Medulla oblongata (tissue), 1 donor: ENCODE measurements around the gene CDR2.

Experiments
- DNase-seq: peaks from one replicate; pipeline ENCODE4 v3.0.0-alpha.2; 2015; ENCODE audit errors: extremely low spot score

Gene CDR2

DNA sequence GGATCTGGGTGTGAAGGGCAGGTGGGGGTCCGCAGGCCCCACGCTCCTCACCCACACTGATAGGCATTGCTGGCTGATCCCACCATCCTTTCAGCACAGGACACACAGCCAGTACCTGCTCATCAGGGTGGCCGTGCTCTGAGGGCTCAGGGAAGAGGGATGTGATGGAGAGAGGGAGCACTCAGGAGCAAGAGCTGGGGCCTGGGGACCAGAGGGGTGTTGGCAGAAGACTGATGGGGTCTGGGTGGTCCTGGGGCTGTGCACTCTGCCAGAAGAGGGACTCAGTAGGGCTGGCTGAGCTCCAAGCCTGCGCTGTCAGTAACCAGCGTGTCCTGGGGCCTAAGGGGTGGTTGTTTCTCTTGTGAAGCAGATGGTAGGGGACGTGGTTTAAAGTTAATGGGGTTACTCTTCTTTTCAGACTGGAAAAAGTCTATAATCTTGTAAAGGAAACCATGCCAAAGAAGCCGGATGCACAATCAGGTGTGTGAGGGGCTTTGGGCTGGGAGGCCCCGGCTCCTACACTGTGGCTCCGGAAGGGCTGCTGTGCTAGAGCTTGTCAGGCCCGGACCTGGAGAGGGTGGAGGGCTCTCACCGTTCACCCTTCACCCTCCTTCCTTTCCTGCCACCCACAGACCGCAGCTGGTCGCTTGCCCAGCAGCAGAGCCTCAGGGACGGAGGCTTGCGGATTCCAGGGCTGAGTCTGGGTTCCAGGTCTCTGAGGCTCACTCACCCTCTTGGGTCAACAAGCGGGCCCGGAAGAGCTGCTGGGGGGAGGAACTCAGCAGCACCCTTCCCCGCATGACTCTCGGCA, 49.4 kb downstream of the CDR2 start:
- DNase-seq: no peak

DNA sequence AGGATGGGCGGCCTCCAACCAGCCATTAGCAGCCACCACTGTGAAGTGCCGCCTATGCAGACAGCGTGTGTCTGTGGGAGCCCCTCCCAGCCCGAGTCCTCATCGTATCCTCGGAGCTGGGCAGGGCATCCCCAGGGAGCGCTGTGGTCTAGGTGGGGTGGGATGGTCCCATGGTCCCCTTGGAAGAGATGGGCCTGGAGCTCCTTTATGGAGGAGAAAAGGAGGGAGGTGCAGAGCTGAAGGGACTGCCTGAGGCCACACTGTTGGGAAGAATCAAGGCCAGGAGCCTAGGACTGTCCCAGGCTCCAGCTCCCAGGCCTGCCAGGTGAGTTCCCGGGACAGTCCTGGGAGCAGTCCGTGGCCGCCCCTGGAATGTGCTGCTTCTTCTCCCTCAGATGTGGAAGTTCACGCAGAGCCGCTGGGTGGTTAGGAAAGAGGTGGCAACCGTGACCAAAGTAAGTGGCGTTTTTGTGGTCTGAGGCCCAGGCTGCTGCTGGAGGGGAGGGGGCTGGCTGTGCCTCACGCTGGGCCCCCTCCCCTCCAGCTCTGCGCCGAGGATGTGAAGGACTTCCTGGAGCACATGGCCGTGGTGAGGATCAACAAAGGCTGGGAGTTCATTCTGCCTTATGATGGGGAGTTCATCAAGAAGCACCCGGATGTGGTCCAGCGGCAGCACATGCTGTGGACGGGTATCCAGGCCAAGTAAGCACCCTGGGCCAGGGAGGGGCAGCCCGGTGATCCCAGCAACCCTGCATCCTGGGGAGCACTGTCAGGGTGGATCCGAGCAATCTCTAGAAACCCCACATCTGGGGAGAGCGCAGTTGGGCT, 50.2 kb downstream of the CDR2 start:
- DNase-seq: no peak

DNA sequence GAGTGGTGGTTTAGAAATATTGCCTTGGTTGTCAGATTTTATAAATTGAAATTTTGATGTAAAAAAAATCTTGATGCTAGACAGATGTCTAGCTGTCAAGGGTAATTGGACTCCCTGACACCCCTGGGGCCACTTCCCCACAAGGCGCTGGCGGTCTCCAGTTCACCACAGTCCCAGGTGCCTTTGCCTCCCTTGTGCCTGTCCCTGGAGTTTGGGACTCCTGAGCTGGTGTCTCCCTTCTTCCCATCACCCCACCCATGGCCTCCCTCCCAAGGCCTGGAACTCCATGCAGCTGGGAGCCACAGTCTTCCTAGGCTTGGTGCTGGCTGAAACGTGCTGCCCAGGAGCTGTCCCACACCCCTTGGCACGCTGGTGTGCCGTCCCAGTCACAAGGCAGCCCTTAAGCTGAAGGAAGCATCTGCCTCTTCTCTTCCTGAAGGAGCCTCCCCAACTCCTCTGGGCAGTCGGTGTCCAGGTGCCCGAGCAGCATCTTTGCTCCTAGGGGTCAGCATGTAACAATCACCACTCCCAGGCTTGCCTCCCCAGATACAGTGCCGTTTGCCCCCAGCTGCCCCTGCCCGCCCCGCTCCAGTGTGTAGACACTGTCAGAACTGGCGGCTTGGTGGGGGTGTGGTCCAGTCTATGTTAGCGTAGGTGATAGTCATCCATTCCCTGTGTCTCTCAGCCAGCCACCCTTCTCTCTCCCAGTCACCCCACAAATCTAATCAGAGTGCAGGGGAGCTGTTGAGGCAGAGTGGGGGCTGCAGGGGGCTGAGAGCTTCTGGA, 51.1 kb downstream of the CDR2 start:
- no peak for DNase-seq

DNA sequence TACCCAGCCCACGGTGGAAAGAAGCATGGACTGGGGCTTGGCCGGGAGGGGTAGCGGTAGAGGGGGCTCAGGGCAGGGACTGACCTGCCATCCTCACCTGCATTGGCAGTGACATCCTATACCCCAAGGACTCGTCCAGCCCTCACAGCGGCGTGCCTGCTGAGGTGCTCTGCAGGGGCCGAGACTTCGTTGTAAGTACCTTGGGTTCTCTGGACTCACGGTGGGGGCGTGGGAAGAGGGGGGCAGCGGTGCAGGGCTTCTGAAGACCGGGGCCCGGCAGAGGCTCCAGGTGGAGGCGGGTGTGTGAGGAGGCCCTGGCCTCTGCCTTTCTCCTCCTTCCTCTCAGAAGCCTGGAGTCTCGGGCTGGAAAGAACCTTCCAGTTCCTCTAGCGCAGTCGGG, 51.7 kb downstream of the CDR2 start:
- no peak for DNase-seq

DNA sequence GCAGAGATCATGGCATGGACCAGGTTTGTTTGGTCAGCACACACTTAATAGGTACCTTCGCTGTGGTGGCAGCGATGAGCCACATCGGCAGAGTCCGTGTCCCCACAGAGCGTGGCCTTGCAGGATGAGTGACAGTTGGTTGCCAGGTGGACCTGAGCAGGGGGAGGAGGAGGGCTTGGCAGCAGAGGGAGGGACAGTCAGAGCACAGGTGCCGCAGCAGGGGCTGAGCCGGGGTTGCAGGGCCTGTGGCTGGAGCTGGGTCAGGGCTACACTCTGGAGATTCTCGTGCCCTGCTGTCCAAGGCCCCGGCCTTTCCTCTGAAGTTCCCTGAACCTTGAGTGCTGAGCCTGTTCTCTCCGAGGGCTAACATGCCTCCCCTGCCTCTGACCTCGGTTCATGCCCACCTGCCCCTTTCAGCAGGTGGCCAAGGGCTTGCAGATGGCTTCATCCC, 52.4 kb downstream of the CDR2 start:
- DNase-seq: no peak

DNA sequence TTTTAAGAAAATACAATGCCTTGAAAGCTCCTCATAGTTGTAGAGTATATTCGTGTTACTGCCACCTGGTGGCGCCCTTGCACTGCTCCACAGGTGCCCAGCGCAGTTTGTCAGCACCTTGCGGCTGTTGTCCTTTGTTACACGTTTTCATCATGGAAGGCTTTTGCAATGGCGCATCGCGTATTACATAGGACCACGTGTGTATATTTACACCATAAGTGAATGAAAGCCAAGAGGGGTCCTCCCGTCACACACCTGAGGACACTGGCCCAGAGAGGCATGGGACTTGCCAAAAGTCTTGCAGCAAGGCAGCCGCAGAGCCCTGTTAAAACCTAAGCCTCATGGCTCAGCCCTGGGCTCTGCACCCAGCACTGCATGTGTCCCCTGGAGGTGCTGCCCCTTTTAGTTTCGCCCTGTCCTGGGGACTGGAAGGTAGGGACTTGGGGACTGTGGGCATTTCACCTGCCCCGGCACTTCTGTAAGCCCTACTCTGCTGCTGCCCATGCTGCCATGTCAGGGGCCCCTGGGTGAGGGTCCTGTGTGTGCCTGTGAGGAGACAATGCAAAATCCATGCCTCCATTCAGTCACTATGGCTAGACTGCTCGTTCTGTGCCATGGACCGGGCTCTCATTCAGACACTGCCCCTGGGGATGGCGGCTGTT, 52.9 kb downstream of the CDR2 start:
- peak; percentile 49 for DNase-seq

DNA sequence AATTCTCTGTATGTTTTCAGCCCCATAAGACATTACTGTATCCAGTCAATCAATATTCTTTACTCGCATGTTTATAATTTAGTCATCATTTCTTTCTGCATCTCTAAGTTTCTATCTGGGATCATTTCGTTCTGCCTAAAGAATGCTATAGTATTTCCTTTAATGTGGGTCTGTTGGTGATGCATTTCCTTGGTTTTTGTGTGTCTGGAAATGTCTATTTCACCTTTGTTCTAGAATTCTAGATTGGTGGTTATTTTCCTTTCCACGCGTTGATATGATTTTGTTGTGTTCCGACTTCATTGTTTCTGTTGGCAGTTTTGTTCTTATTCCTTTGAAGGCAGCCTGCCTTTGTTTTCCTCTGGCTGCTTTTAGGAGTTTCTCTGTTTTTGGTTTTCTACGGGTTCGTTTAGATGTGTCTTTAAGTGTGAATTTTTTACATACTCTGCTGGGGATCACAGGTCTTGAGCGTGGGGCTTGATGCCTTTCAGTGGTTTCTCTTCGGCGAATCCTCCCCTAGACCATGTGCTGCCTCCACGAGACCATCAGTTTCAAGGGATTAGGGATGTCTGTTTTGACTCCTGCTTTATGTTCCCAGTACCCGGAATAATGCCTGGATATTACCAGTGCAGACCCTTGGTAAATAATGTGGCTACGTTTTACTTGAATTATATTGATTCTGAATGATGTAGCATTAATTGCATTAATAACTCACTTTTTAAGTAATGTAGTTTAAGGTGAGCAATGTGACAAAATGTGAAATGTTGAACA, 53.7 kb downstream of the CDR2 start:
- DNase-seq: no peak

DNA sequence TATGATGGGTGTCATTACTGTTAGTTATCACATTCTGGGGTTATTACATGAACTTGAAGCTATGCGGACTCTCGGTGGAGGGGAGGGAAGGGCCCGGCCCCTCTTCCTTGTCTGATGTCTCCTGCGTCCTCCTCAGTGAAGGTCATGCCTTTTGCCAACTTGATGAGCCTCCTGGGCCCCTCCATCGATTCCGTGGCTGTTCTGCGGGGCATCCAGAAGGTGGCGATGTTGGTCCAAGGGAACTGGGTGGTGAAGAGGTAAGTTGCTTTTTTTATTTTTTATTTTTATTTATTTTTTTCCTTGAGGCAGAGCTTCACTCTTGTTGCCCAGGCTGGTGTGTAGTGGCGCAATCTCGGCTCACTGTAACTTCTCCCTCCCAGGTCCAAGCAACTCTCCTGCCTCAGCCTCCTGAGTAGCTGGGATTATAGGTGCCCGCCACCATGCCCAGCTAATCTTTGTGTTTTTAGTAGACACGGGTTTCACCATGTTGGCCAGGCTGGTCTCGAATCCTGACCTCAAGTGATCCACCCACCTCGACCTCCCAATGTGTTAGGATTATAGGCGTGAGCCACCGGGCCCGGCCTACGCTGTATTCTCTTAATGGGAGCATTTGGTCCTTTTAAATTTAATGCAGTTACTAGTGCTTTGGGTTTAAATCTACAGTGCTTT, 55.6 kb downstream of the CDR2 start:
- DNase-seq: no peak

DNA sequence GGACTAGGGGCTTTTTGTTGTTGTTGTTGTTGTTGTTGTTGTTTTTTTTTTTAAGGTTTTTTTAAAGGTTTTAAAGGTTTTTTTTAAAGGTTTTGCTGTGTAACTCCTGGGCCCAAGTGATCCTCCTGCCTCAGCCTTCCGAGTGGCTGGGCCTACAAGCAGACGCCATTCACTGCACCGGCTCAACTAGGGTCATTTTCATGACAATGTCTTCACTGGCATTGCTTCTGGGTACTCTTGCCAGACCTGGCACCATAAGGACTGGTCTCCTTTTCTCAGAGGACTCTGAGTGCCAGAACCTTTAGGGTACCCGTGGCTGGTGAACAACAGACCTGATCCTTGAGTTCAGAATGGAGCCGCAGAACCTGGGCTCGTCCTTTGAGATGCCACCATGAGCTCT, 56.8 kb downstream of the CDR2 start:
- DNase-seq: no peak

DNA sequence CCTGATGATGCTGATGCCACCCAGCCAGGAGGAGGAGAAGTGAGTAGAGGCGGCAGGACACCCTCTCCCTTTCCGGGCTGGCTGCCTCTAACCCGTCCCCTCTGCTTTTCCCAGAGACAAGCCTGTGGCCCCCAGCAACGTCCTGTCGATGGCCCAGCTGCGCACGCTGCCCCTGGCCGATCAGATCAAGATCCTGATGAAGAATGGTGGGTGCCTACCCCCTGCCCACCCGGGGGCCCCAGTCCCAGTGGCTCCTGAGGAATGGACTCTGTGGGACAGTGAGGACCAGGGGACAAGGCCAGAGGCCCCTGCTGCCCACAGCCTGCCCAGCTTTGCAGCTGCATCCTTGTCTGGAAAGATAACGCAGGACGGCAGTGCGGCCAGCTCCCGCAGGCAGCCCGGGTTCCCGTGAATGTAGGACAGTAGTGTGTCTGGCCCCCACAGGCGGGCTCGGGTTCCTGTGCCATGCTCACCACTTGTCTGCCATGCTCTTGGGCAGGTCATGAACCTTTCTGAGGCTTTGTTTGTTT, 57.4 kb downstream of the CDR2 start:
- no peak for DNase-seq

DNA sequence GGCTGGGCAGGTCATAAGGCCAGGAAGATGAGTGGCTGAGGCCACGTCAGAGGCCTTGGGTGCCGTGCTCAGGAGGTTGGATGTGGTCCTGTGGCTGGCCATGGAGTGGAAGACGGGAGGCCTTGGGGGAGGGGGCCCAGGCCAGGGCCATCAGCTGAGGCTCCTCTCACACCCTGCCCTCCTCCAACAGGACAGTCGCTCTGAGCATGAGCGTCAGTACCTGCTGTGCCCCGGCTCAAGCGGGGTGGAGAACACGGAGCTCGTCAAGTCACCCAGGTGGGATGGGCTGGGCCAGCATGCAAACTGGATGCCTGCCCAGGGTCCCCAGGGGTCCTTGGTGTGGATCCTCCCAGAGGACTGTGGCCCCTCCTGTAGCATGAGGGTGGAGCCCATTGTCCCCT, 58.0 kb downstream of the CDR2 start:
- no peak for DNase-seq

DNA sequence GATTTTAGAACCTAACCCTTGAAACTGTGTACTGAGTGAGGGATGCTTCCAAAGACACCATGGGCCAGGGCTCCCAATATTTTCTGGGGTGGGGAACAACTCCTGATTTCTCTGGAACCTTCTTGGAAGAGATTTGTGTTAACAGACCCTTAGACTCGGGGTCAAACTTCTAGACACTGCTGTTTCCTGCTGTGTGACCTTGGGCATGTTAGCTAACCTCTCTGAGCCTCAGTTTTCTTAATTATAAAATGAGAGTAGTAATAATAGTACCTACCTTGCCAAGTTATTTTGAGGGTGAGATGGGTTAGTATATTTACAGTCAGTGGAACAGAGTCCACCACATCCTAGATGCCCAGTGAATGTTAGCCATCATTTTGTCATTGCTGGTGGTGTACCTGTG, 58.4 kb downstream of the CDR2 start:
- no peak for DNase-seq

DNA sequence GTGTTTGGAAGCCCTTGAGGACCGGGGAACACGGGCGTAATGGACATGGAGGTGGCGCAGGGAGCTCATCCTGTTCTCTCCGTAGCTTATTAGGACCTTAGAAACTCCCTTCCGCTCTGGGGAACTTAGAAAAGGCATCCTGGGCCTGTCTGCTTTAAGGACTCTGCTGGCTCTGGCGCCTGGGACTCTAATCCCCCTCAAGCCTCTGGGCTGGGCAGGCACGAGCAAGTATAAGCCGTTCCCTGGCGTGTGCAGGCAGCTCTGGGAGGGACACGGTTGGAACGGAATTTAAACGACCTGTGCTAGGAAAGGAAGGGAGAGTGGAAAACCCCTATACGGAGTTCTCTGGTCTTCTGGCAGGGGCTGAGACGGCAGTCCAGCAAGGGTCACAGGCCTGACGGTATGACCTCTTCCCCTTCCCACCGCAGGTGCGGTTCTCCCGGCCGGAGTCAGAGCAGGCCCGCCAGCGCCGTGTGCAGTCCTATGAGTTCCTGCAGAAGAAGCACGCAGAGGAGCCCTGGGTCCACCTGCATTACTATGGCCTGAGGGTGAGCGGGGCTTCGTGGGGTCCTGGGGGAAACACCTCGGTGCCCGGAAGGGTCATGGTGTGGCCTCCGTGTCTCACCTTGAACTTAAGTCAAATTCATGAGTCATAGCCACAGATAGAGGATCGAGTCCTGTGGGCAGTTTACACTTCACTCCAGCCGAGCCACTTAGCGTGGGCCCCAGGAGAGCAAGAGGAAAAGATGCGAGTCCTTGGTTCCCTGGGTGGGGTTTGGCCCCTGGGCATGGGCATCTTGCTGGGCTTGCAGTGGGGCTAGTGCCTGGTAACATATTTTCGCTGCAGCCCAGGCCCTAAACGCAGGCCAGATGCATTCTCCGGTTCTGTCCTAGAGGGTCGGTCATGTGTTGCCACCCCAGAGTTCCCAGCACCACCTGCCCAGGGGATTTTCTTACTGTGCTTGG, 59.5 kb downstream of the CDR2 start:
- DNase-seq: no peak

DNA sequence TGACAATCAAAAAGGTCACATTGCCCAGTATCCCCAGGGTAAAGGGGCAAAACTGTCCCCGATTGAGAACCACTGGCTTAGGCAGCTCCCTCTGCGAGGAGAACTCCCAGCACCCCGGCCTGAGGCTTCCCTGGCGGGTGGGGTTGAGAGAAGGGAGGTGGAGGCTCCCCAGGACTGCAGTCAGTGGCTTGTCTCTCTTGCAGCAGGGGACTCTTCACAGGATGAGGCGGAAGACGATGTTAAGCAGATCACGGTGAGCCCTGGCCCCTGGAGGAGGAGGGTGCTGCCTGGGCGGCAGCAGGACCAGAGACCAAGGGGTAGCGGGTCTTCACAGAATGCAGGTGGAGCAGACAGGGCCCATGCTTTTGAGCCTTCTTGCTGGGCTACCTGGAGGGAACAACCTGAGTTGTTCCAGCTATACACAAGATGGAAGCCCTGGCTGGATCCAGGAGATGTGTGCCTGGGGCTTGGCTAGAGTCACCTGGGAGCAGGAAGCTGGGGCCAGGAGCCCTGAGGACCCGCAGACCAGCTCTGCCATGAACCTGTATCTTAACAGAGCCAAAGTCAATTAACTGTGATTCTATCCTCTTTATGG, 60.4 kb downstream of the CDR2 start:
- no peak for DNase-seq

DNA sequence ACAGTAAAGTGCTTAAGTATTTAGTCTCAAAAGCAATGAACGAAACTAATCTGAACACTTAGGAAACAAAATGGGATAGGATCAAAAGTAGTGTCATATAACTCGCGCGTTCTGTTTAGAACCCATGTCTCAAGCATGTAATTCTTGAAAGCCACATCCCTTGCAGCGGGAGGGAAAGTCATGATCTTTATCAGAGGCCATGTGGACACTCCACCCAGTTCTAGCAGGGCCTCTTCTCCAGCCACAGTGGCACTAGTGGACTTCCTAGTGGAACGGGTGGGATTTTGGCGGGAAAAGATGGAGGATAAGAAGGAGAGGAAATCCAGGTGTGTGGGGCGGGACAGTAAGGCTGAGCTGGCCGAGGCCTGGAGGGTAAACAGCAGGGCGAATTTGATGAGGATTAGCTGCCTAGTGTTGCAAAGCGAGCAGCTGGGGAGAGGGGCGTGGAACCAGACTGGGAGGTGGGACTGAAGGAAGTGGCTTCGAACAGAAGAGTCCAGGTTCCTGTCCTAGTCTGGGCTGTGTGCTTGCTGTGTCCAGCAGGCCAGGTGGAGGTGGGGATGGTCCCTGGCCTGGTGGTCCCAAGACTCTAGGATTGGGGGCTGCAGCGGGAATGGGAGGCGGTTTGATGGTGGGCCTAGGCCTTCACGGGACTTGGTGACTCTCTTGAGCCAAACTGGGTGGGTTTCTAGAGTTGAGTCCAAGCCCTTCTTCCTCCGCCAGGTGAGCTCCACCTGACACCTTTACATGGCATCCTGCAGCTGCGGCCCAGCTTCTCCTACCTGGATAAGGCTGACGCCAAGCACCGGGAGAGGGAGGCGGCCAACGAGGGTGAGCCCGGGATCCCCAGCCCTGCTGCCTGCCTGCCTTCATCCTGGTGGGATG, 61.3 kb downstream of the CDR2 start:
- DNase-seq: no peak

DNA sequence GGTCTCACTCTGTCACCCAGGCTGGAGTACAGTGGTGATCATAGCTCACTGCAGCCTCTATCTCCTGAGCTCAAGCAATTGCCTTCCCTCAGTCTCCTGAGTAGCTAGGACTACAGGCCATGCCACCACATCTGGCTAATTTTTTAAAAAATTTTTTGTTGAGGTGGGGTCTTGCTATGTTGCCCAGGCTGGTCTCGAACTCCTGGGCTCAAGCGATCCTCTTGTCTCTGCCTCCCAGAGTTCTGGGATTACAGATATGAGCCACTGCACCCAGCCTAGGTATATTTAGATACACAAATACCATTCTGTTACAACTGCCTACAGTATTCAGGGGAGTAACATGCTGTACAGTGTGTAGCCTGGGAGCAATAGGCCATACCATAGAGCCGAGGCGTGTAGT, 62.9 kb downstream of the CDR2 start:
- no peak for DNase-seq

DNA sequence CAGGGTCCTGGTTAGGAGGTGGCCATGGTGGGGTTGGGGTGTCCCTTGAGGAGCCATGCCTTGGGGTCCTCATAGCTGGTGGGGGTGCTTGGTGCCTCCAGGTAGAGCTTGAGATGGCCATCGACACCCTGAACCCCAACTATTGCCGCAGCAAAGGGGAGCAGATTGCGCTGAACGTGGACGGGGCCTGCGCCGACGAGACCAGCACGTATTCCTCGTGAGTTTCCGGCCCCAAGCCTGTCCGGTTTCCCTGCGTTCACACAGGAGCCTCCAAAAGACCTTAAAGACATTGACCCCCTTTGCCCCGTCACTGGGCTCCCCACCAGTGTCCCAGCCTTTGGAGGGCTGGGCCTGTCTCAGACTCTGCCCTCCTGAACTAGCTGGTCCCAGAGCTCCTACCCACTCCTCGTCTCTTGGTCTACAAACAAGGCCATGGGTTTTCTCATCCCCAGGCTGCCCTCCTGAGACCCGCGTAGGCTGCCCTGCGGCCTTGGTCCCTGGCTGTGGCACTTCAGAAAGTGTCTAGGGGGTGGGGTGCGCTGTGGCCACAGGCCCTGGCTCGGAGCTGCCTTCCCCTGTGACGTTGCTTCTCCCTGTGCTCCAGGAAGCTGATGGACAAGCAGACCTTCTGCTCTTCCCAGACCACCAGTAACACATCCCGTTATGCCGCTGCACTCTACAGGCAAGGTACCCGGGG, 65.4 kb downstream of the CDR2 start:
- no peak for DNase-seq
